Measurements from ENCODE around the gene KIAA1671.

DNA sequence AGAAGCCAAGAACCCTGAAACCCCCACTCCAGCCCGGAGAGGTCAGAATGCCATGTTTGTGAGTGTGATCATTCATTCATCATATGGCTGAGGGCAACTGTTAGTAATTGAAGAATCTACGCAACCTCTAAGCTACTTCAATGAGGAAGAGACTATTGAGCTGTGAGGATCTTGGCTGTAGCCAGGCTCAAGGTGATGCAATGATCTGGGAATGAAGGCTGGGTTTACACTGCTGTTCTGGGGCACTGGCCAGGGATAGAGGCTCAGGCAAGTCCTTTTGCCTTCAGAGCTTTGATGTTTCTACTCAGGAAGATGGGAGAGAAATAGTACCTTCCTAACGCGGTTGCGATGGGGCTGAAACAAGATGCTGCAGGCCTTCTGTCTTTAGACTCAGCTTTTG lies 279.8 kb downstream of the KIAA1671 start:
- no peak for TF ChIP-seq EZH2 (IDR thresholded peaks at IDR 0.05)
- TF ChIP-seq, protein P1, sequence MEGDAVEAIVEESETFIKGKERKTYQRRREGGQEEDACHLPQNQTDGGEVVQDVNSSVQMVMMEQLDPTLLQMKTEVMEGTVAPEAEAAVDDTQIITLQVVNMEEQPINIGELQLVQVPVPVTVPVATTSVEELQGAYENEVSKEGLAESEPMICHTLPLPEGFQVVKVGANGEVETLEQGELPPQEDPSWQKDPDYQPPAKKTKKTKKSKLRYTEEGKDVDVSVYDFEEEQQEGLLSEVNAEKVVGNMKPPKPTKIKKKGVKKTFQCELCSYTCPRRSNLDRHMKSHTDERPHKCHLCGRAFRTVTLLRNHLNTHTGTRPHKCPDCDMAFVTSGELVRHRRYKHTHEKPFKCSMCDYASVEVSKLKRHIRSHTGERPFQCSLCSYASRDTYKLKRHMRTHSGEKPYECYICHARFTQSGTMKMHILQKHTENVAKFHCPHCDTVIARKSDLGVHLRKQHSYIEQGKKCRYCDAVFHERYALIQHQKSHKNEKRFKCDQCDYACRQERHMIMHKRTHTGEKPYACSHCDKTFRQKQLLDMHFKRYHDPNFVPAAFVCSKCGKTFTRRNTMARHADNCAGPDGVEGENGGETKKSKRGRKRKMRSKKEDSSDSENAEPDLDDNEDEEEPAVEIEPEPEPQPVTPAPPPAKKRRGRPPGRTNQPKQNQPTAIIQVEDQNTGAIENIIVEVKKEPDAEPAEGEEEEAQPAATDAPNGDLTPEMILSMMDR (IDR thresholded peaks at IDR 0.05): no peak
- TF ChIP-seq EZH2phosphoT487 (IDR thresholded peaks at IDR 0.05): no peak
